ENCODE data around the gene PSMD7. TPM values are rescaled to one million over a fixed set of nuclear protein-coding genes. Genes with fewer than 3 reads are reported as not detected.

PSMD7 gene
- total RNA-seq, 3 donors from 2014 or later, result 66.3 to 96.7 (median 83.7) TPM

DNA sequence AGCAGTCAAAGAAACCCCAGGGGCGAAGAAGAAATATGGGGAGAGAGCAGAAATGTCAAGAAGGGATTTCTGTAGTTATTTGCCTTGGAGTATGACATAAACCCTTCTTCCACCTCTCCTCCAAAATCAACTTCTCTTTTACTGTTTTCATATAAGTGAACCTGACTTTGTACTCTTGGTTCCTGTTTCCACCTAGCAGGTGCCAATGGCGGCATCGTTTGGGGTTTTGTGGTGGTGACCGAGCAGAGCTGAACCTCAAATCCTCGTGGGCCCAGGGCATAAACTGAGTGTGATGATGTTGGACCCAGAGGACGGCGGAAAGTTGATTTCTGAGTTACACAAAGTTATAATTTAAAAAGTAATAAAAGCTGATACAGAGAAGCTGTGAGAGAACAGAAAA, 39.6 kb upstream of the PSMD7 start:
- no peaks in the 10 kb centered on the region for H3K36me3 ChIP-seq (ENCODE audit: low read depth)
- H3K4me1 ChIP-seq (ENCODE audit: low read depth), result no peaks in the 10 kb centered on the region
- ATAC-seq, result no peak
- no peaks in the 10 kb centered on the region for H3K9me3 ChIP-seq
- intact Hi-C loops (cut with DNase I, micrococcal nuclease), result no loop called here
- TF ChIP-seq, protein P1, sequence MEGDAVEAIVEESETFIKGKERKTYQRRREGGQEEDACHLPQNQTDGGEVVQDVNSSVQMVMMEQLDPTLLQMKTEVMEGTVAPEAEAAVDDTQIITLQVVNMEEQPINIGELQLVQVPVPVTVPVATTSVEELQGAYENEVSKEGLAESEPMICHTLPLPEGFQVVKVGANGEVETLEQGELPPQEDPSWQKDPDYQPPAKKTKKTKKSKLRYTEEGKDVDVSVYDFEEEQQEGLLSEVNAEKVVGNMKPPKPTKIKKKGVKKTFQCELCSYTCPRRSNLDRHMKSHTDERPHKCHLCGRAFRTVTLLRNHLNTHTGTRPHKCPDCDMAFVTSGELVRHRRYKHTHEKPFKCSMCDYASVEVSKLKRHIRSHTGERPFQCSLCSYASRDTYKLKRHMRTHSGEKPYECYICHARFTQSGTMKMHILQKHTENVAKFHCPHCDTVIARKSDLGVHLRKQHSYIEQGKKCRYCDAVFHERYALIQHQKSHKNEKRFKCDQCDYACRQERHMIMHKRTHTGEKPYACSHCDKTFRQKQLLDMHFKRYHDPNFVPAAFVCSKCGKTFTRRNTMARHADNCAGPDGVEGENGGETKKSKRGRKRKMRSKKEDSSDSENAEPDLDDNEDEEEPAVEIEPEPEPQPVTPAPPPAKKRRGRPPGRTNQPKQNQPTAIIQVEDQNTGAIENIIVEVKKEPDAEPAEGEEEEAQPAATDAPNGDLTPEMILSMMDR (IDR thresholded peaks at IDR 0.05), result no peak
- DNase-seq, result no peak
- no peak overlapping the region for H3K4me3 ChIP-seq

DNA sequence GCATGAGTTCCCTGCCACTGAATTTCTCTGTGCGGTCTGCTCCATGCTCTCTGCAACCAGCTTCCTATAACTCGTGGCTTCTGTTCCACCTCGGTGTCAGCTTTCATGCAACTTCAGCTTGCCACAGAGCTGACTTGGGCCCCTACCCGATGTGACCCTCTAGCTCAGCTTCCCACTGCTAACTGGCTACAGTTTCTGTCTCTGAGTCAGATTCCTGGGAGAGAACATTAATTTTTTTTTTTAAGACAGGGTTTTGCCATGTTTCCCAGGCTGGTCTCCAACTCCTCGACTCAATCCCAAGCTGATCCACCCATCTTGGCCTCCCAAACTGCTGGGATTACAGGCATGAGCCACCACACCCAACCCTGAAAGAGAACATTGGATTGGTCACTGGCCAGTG, 35.5 kb upstream of the PSMD7 start:
- H3K4me3 ChIP-seq, result no peak overlapping the region
- TF ChIP-seq, protein P1 (IDR thresholded peaks at IDR 0.05), result no peak
- no peaks in the 10 kb centered on the region for H3K4me1 ChIP-seq (ENCODE audit: low read depth)
- no peaks in the 10 kb centered on the region for H3K9me3 ChIP-seq
- DNase-seq (no peak), ATAC-seq (no peak)
- intact Hi-C loops (cut with DNase I, micrococcal nuclease), result no loop called here
- H3K36me3 ChIP-seq (ENCODE audit: low read depth), result no peaks in the 10 kb centered on the region

DNA sequence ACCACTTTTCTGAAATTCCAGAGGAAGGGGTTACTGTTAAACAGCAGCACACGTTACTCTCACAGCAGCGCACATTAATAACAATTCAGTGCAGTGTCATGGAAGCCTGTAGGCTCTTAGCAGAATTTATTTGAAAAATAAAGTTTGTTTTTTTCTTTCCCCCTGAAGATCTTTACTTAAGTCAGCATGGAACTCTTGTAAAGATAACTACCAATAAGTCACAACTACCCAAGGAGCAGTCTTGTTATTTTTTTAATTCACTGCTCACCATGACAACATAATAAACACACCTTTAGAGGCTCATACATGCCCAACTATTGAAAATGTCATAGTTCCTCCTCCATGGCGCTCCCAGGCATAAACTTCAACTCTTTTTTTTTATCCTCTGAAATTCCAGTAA, 31.8 kb upstream of the PSMD7 start:
- H3K36me3 ChIP-seq (ENCODE audit: low read depth), result no peaks in the 10 kb centered on the region
- no peak for DNase-seq
- ATAC-seq, result no peak
- intact Hi-C loops (cut with DNase I, micrococcal nuclease), result no loop called here
- H3K4me1 ChIP-seq (ENCODE audit: low read depth), result no peaks in the 10 kb centered on the region
- no peak overlapping the region for H3K4me3 ChIP-seq
- no peaks in the 10 kb centered on the region for H3K9me3 ChIP-seq
- TF ChIP-seq, protein P1 (IDR thresholded peaks at IDR 0.05), result no peak

DNA sequence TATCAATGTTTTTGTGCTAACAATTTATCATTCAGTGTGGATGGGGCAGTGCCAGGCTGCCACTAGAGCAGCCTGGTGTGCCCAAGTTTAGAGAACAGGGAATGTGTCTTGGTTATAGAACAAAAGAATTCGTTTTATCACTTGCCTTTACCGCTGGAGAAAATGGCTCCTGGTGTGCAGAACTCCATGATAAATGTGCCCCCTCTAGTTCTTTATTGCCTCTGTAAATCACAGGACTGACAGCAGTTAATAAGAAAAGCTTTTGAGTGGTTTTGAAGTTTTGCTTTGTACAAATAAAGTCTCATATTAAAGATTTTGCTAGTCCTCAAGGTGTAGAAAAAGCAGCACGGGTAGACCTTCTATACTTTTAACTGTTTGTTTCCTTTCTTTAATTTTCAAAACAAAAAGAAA, 28.2 kb upstream of the PSMD7 start:
- Histone ChIP-seq H3K36me3 (ENCODE audit: low read depth) (no peaks in the 10 kb centered on the region), H3K4me1 (ENCODE audit: low read depth) (no peaks in the 10 kb centered on the region), H3K9me3 (no peaks in the 10 kb centered on the region), H3K4me3 (no peak overlapping the region)
- intact Hi-C loops (cut with DNase I, micrococcal nuclease), result no loop called here
- ATAC-seq, result no peak
- TF ChIP-seq, protein P1 (IDR thresholded peaks at IDR 0.05), result no peak
- no peak for DNase-seq

DNA sequence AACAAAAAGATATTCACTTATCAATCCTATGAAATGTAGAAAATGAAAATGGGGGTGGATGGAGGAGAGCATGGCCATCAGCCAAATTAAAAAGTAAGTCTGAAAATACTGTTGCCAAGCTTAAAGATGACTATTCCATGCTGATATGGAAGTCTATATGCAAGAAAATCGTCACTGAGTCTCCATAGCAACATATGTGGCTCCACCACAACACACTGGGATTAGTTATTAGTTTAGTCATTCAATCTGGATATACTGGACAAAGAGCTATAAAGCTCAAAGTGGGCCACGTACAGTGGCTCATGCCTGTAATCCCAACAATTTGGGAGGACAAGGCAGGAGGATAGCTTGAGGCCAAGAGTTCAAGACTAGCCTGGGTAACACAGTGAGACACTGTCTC, 24.7 kb upstream of the PSMD7 start:
- ATAC-seq (no peak), DNase-seq (no peak)
- Histone ChIP-seq H3K9me3 (no peaks in the 10 kb centered on the region), H3K4me3 (no peak overlapping the region), H3K4me1 (ENCODE audit: low read depth) (no peaks in the 10 kb centered on the region), H3K36me3 (ENCODE audit: low read depth) (no peaks in the 10 kb centered on the region)
- TF ChIP-seq, protein P1 (IDR thresholded peaks at IDR 0.05), result no peak
- intact Hi-C loops (cut with DNase I, micrococcal nuclease), result no loop called here

DNA sequence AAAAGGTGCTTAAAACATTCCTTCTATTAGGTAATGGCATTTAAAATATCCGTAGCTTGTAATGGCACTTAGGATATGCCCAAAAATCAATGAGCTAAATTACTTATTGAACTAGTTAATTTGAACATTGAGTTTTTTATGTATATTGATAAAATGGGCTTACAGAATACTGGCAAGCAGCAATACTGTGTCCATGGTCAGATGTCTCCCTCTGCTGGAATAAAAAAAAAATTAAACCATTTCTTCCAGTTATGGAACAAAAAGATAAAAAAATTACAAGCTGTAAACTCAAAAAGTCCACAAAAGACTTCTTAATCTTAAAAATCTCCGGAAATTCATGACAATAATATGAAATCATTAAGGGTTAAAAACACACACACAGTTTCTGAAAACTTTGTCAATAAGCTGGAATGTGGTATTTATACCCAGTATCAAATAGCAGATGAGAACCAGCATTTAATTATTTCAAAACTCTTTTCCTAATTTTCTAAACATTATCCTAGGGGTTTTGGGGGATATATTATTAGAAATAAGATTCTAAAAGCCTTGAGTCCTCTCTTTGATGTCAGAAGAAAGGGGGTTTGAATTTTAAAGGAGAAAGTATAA, 21.5 kb upstream of the PSMD7 start:
- Histone ChIP-seq H3K9me3 (no peaks in the 10 kb centered on the region), H3K4me3 (no peak overlapping the region), H3K4me1 (ENCODE audit: low read depth) (no peaks in the 10 kb centered on the region), H3K36me3 (ENCODE audit: low read depth) (no peaks in the 10 kb centered on the region)
- intact Hi-C loops (cut with DNase I, micrococcal nuclease), result no loop called here
- no peak for ATAC-seq
- no peak for DNase-seq
- TF ChIP-seq, protein P1 (IDR thresholded peaks at IDR 0.05), result no peak

All from mucosa of descending colon (tissue), 3 donors.